ENCODE data around the gene SLC4A4.

DNA sequence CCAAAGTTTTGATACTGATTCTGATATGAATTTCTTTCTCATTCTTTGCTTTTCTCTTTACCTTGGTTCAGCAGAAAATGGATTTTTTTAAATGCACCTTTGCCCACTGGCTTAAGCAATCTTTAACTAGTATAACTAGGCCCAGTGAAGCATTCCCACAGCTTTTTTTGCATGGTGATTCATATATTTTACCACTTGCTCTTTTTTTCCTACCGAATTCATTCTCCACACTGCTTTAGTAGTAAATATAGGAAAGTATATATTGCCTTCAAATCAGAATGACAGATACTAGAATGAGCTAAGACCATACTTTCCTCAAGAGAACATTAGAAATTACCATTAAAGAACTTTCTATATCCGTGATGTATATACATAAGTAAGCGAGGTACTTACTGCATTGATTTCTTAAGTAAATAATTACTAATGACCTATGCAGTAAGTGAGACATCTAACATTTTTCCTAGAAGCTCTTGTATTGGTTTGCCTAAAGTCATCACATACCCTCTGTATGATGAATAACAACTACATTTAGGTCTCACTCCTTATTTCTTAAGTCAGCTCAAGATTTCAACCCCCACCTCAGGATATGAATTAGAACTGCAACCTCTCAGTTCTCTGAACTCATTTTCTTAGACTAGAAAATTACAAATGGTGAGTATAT lies 44.2 kb downstream of the SLC4A4 start:
- TF ChIP-seq CEBPB (IDR thresholded peaks at IDR 0.05; ENCODE audit: borderline replicate concordance, low read depth, low read length) (no peak), EZH2 (conservative IDR thresholded peaks at IDR 0.05; ENCODE audit: low read depth, low read length) (no peak), TCF7 (IDR thresholded peaks at IDR 0.05; ENCODE audit: low read depth) (no peak), HMG20B (CRISPR knock-in tag; conservative IDR thresholded peaks at IDR 0.05) (no peak), SMARCE1 (IDR thresholded peaks at IDR 0.05; ENCODE audit: borderline replicate concordance) (no peak), KAT8 (CRISPR knock-in tag; IDR thresholded peaks at IDR 0.05) (no peak), PRDM4 (CRISPR knock-in tag; IDR thresholded peaks at IDR 0.05; ENCODE audit: borderline replicate concordance) (no peak), FOXK2 (IDR thresholded peaks at IDR 0.05) (no peak), REST (IDR thresholded peaks at IDR 0.05; ENCODE audit: borderline replicate concordance in 1 of 2, low read depth in 1 of 2, low read length in 2 of 2) (no peak)
- TF ChIP-seq, protein P1, sequence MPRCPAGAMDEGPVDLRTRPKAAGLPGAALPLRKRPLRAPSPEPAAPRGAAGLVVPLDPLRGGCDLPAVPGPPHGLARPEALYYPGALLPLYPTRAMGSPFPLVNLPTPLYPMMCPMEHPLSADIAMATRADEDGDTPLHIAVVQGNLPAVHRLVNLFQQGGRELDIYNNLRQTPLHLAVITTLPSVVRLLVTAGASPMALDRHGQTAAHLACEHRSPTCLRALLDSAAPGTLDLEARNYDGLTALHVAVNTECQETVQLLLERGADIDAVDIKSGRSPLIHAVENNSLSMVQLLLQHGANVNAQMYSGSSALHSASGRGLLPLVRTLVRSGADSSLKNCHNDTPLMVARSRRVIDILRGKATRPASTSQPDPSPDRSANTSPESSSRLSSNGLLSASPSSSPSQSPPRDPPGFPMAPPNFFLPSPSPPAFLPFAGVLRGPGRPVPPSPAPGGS (CRISPR knock-in tag; IDR thresholded peaks at IDR 0.05) = no peak
- TF ChIP-seq, protein P2, sequence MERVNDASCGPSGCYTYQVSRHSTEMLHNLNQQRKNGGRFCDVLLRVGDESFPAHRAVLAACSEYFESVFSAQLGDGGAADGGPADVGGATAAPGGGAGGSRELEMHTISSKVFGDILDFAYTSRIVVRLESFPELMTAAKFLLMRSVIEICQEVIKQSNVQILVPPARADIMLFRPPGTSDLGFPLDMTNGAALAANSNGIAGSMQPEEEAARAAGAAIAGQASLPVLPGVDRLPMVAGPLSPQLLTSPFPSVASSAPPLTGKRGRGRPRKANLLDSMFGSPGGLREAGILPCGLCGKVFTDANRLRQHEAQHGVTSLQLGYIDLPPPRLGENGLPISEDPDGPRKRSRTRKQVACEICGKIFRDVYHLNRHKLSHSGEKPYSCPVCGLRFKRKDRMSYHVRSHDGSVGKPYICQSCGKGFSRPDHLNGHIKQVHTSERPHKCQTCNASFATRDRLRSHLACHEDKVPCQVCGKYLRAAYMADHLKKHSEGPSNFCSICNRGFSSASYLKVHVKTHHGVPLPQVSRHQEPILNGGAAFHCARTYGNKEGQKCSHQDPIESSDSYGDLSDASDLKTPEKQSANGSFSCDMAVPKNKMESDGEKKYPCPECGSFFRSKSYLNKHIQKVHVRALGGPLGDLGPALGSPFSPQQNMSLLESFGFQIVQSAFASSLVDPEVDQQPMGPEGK (CRISPR knock-in tag; IDR thresholded peaks at IDR 0.05) = no peak

Measured in HepG2 (cell line).